ENCODE data around the gene FKBP10. TPM values are rescaled to one million over a fixed set of nuclear protein-coding genes. Genes with fewer than 3 reads are reported as not detected.

Gene FKBP10
- total RNA-seq, 1 donor from 2014 or later: 0.47 TPM

- Mint-ChIP-seq H3K36me3 (ENCODE audit: low read depth) (no peaks in the 10 kb centered on the region), H3K9me3 (no peaks in the 10 kb centered on the region), H3K27ac (no peak overlapping the region), H3K27me3 (peaks cover 5% of the 10 kb centered on the region), H3K4me1 (no peaks in the 10 kb centered on the region), H3K4me3 (no peak overlapping the region)
- no peak for DNase-seq
- intact Hi-C loops (cut with micrococcal nuclease): no loop called here
Measured at GRCh38 chr17:41792845-41793783, 19.7 kb upstream of the FKBP10 start.

- Mint-ChIP-seq H3K4me3 (no peak overlapping the region), H3K4me1 (no peaks in the 10 kb centered on the region), H3K27me3 (peaks cover 1% of the 10 kb centered on the region), H3K36me3 (ENCODE audit: low read depth) (no peaks in the 10 kb centered on the region), H3K9me3 (no peaks in the 10 kb centered on the region), H3K27ac (no peak overlapping the region)
- no peak for DNase-seq
- intact Hi-C loops (cut with micrococcal nuclease): no loop called here
Measured at GRCh38 chr17:41793784-41794539, 18.8 kb upstream of the FKBP10 start.

GRCh38 chr17:41794540-41794975, 18.2 kb upstream of the FKBP10 start:
- intact Hi-C loops (cut with micrococcal nuclease): no loop called here
- H3K27me3 Mint-ChIP-seq: no peaks in the 10 kb centered on the region
- no peaks in the 10 kb centered on the region for H3K4me1 Mint-ChIP-seq
- no peak for DNase-seq
- H3K9me3 Mint-ChIP-seq: no peaks in the 10 kb centered on the region
- H3K27ac Mint-ChIP-seq: no peak overlapping the region
- no peak overlapping the region for H3K4me3 Mint-ChIP-seq
- no peaks in the 10 kb centered on the region for H3K36me3 Mint-ChIP-seq (ENCODE audit: low read depth)

- no peak overlapping the region for H3K27ac Mint-ChIP-seq
Measured at GRCh38 chr17:41796121-41796895, 16.5 kb upstream of the FKBP10 start.

GRCh38 chr17:41797377-41797776, 15.4 kb upstream of the FKBP10 start:
- no peak overlapping the region for H3K27ac Mint-ChIP-seq
- no peak overlapping the region for H3K4me3 Mint-ChIP-seq
- no peaks in the 10 kb centered on the region for H3K27me3 Mint-ChIP-seq
- no peaks in the 10 kb centered on the region for H3K36me3 Mint-ChIP-seq (ENCODE audit: low read depth)
- peaks cover 4% of the 10 kb centered on the region for H3K4me1 Mint-ChIP-seq
- no peak for DNase-seq
- H3K9me3 Mint-ChIP-seq: no peaks in the 10 kb centered on the region
- intact Hi-C loops (cut with micrococcal nuclease): no loop called here

More at GRCh38 chr17:41796121-41796895, 16.5 kb upstream of the FKBP10 start:
- Mint-ChIP-seq H3K36me3 (ENCODE audit: low read depth) (no peaks in the 10 kb centered on the region), H3K4me1 (no peaks in the 10 kb centered on the region), H3K9me3 (no peaks in the 10 kb centered on the region), H3K27me3 (no peaks in the 10 kb centered on the region), H3K4me3 (no peak overlapping the region)
- intact Hi-C loops (cut with micrococcal nuclease): no loop called here
- DNase-seq: no peak

- peaks cover 4% of the 10 kb centered on the region for H3K4me1 Mint-ChIP-seq
- H3K27ac Mint-ChIP-seq: no peak overlapping the region
- H3K9me3 Mint-ChIP-seq: no peaks in the 10 kb centered on the region
- H3K36me3 Mint-ChIP-seq (ENCODE audit: low read depth): no peaks in the 10 kb centered on the region
- intact Hi-C loops (cut with micrococcal nuclease): no loop called here
- H3K27me3 Mint-ChIP-seq: no peaks in the 10 kb centered on the region
- no peak for DNase-seq
- H3K4me3 Mint-ChIP-seq: no peak overlapping the region
Measured at GRCh38 chr17:41799366-41799765, 13.4 kb upstream of the FKBP10 start.

- Mint-ChIP-seq H3K36me3 (ENCODE audit: low read depth) (no peaks in the 10 kb centered on the region), H3K4me3 (no peak overlapping the region), H3K9me3 (no peaks in the 10 kb centered on the region), H3K27ac (no peak overlapping the region), H3K4me1 (peaks cover 4% of the 10 kb centered on the region), H3K27me3 (no peaks in the 10 kb centered on the region)
- intact Hi-C loops (cut with micrococcal nuclease): loop anchor here (1.0 kb wide), 1 partner anchor 62 kb away; no protein-coding TSS in a partner anchor
- no peak for DNase-seq
Measured at GRCh38 chr17:41800601-41801373, 12.0 kb upstream of the FKBP10 start.

GRCh38 chr17:41801374-41802271, 11.2 kb upstream of the FKBP10 start:
- Mint-ChIP-seq H3K27ac (no peak overlapping the region), H3K4me1 (peaks cover 4% of the 10 kb centered on the region), H3K36me3 (ENCODE audit: low read depth) (no peaks in the 10 kb centered on the region), H3K27me3 (no peaks in the 10 kb centered on the region), H3K4me3 (no peak overlapping the region), H3K9me3 (no peaks in the 10 kb centered on the region)
- DNase-seq: peak; percentile 92
- intact Hi-C loops (cut with micrococcal nuclease): loop anchor here (1.0 kb wide), 1 partner anchor 63 kb away; no protein-coding TSS in a partner anchor

- Mint-ChIP-seq H3K9me3 (no peaks in the 10 kb centered on the region), H3K27ac (no peak overlapping the region), H3K36me3 (ENCODE audit: low read depth) (no peaks in the 10 kb centered on the region), H3K4me1 (peaks cover 4% of the 10 kb centered on the region), H3K4me3 (no peak overlapping the region), H3K27me3 (no peaks in the 10 kb centered on the region)
- no peak for DNase-seq
- intact Hi-C loops (cut with micrococcal nuclease): no loop called here
Measured at GRCh38 chr17:41803049-41804020, 9.5 kb upstream of the FKBP10 start.

- intact Hi-C loops (cut with micrococcal nuclease): no loop called here
Measured at GRCh38 chr17:41806685-41807445, 5.9 kb upstream of the FKBP10 start.

More at GRCh38 chr17:41806685-41807445, 5.9 kb upstream of the FKBP10 start:
- H3K36me3 Mint-ChIP-seq (ENCODE audit: low read depth): peaks cover 1% of the 10 kb centered on the region
- H3K9me3 Mint-ChIP-seq: no peaks in the 10 kb centered on the region
- H3K27ac Mint-ChIP-seq: no peak overlapping the region
- no peak overlapping the region for H3K4me3 Mint-ChIP-seq
- no peak for DNase-seq
- H3K4me1 Mint-ChIP-seq: peaks cover 6% of the 10 kb centered on the region
- H3K27me3 Mint-ChIP-seq: peaks cover 7% of the 10 kb centered on the region
